CD1c-positive myeloid dendritic cell (primary cell): ENCODE measurements around the gene HIVEP3.
A peak's percentile ranks its signal among the peaks of the same experiment; 100 is the strongest.

Experiments used
- DNase-seq: peaks from one replicate; pipeline ENCODE4 v3.0.0-alpha.2; 2016; ENCODE audit errors: extremely low spot score

Gene HIVEP3

DNA sequence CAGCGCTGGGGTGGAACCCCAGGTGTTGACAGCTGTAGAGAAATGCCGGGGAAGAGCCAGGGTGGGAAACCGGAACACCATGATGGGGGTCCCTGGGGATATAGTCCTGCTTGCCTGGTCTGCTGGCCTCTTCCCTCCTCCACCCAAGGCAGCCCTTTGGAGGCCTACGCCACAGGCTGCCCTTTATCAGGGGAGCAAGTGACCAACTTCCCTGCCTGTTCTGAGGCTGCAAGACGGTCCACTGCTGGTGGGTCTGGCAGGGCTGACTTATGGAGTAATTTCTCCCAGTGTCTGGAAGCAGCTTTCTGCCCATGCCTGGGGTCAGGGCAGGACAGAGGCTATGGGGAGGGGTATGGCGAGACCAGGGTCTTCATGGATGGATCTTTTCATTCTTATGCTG lies 383.4 kb downstream of the HIVEP3 start:
- DNase-seq, result no peak

DNA sequence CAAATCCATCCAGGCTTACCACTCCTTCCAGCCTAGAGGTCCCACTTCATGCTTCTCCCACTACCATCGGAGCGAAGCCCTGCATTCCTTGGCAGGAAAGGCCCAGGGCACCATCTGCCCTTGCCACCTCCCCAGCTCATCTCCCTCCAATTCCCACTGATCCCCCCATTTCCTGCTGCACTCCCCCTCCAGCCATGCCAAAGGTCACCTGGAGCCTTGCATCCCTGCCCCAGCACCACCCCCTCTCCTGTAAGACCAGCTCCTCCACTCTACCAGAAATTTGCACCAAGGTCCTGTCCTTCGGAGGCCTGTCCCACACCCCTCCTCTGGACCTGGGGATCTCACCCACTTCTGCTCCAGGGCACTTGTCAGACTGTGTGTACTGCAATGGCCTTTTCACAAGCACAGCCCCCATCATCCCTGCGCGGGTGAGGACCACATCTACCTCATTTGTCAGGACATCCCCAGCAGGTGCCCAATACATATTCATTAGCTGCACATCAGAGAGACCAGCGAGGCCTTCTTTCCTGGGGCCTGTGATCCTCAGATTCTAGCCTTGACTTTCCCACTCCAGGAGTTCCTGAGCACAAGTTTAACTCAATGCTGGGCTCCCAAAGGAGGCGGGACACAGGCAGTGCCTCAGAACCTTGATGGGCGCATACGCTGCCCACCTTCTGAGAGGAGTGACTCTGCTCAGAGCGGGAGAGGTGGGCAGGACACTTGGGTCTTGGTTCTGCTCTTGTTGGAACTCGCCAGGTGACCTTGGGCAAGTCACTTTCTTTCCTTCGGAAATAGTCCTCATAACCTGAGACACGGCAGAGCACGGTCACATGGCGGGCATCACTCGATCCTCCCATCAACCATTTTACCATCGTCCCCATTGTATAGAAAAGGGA lies 384.3 kb downstream of the HIVEP3 start:
- no peak for DNase-seq

DNA sequence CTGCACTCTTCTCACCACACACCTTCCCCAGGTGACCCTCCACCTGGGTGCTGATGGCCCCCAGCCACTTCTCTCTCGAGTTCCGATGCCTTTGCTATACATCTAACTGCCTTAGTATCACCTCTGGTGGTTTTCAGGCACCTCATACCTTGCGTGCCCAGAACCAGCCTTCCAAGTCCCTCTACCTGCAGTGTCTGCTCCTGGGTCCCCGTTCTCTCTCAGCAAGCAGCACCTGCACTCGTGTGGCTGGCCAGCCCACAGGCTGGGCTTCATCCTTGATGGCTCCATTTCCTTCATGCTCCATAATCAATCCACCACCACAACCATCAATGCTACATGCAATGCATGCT lies 385.0 kb downstream of the HIVEP3 start:
- DNase-seq, result no peak

DNA sequence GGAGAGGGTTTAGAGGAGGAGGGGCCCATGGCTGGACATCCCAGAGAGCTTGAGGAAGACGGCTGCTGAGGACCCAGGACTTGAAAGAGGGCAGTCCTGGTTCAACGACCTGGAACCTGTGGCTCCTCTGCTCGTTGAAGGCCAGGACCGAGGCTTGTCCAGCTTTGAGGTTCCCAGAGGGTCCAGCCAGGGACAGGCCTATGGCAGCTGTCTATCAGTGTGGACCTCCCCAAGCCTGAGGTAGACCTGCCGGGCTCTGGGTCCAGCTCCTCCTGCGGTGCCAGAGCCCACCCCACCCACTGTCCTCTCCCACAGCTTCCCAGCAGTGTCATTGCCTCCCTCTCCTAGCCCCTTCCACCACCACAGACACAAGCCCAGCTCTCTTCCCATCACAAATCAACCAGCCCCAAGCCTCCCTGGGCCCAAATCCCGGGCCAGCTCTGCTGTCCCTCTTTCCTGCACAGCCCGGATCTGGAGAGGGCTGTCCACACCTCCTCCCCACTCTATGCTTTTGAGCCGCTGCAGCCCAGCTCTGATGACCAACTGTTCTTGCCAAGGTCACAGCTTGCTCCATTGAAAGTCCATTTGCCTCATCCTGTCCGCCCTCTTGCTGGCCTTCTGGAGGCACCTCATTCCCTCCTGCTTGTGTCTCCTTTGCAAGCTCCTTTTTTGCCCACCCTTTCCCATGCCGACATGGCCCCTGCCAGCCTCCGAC lies 385.5 kb downstream of the HIVEP3 start:
- no peak for DNase-seq

DNA sequence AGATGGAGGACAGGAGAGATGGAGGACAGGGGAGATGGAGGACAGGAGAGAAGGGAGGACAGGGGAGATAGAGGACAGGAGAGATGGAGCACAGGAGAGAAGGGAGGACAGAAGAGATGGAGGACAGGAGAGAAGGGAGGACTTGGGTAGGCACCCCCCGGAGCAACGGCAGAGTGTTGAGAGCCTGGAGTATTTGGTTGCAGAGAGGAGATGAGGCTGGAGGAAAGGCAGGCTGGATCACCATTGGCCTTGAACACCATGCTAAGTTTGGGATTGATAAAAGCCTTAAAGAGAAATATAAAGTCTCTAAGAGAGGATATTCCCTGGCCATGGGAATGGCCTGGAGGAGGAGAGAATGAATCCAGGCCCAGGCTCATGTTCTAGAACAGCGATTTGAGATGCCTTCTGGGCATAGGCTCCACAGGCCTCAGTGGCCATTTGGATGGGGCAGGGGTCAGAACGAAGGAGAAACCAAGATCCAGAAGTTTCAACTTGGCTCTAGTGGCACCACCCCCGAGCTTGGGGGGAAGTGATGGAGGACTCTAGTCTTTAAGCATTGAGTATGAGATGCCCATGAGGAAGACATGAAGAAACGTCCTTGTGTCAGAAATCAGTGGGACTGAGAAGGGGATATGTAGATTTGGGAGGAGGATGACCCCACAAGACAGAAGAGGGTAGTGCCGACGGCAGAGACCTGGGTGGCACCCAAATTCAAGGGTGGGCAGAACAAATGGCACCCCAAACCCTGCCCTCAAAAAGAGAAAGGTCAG lies 386.3 kb downstream of the HIVEP3 start:
- DNase-seq, result no peak

DNA sequence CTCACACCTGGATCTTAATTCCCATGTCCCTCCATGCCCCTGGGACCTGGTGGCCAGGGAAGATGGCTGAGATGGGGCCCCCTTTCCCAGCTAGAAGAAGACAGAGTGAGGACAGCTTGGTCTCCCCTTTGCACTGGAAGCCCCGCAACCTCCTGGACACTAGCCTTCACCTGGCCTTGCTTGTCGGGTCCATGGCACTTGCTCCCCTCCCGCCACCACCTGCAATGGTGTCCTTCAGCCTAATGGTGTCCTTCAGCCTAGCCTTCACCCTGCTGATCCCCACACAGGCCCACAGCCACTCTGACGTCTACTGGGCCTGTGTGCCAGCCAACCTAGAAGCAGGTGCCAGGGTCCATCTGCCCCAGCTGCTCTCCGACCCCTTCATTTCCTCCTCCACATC lies 388.3 kb downstream of the HIVEP3 start:
- no peak for DNase-seq

DNA sequence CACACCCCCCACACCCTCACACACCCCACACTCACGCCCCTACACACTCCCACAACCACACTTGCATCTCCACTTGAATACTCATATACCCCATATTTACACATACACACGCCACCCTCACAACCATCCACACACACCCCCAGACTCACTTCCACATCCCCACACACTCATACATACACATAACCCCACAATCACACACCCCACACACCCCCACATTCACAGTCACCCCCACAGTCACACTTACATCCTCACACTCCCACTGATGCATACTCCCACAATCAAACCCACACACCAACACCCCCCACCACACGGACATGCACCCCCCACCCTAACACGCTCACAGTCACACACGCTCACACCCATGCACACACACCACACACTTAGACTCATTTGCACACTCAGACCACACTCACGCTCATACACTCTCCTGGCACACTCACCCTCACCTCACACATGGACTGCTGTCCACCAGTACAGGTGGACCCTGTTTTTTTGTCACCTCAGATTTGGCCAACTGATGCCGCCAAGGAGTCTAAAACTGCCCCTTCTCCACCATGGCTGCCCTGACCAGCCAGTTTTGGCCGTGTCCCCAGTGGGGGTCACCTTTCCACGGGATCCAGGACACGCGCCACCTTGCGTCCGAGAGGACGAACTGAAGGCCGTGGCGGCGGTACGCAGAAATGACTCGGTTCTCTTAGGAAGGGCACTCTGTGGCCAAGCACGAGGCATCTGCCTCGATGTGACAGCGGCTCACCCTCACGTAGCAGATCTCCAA lies 388.9 kb downstream of the HIVEP3 start:
- DNase-seq, result no peak

DNA sequence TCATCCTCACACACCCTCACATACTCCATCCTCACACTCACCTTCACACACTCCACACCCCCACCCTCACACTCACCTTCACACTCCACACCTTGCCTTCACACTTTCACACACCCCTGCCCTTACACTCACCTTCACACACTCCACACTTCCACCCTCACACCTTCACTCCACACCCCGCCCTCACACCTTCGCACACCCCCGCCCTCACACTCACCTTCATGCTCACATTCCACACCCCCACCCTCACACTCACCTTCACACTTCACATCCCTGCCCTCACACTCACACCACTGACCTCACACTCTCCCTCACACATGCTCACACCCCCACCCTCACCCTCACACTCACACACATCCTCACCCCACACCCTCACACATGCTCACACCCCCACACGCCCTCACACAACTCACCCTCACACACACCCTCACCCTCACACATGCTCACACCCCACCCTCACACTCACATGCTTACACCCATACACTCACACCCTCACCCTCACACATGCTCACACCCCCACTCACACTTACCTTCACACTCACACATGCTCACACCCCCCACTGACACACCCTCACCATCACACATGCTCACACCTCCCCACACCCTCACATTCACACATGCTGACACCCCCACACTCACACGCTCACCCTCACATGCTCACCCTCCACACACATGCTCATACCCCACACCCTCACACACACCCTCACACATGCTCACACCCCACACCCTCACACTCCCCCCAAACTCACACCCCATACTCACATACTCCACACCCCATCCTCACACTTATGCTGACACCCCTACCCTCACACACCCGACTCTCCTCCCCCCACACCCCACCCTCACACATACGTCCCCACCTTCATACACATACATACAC lies 389.8 kb downstream of the HIVEP3 start:
- no peak for DNase-seq

DNA sequence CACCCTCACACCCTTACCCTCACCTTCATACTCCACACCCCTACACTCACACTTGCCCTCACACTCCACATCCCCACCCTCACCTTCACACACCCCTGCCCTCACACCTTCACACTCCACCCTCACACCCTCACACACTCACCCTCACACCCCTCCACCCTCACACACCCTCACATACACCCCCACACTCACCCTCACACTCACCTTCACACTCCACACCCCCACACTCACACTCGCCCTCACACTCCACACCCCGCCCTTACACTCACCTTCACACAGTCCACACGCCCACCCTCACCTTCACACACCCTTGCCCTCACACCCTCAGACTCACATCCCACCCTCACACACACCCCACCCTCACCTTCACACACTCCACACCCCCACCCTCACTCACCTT lies 390.6 kb downstream of the HIVEP3 start:
- no peak for DNase-seq

DNA sequence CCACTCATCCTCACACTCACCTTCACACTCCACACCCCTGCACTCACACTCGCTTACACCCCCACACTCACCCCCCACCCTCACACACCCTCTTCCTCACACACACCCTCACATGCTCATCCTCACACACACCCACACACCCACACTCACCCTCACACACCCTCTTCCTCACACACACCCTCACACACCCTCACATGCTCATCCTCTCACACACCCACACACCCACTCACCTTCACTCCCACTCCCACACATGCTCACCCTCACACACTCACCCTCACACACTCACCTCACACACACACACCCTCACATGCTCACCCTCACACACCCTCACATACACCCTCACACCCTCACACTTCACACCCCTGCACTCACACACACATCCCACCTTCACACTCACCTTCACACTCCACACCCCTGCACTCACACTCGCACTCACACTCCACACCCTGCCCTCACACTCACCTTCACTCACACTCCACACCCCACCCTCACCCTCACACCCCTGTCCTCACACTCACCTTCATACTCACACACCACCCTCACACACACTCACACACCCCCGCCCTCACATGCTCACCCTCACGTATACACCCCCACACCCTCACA lies 391.7 kb downstream of the HIVEP3 start:
- no peak for DNase-seq

DNA sequence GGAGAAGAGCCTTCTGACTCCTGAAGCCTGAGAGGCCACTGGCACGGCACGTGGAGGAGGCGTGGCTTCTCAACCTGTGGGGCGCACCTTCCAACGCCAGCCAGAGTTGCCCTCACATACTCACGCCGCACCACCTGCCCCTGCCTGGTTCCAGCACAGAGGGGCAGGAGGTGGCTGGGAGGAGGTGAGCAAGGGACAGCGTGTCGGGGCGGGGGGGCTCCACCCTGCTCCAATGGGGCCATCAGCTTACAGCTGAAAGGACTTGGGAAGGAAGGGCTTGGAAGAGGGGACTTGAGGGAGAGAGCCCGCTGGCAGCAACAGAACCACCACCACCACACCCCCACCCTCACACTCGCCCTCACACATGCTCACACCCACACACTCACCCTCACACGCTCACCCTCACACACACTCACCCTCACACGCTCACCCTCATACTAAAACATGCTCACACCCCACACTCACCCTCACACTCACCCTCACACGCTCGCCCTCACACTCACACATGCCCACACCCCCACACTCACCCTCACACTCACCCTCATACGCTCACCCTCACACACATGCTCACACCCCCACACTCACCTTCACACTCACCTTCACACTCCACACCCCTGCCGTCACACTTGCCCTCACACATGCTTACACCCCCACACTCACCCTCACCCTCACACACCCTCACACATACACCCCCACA lies 392.7 kb downstream of the HIVEP3 start:
- no peak for DNase-seq

DNA sequence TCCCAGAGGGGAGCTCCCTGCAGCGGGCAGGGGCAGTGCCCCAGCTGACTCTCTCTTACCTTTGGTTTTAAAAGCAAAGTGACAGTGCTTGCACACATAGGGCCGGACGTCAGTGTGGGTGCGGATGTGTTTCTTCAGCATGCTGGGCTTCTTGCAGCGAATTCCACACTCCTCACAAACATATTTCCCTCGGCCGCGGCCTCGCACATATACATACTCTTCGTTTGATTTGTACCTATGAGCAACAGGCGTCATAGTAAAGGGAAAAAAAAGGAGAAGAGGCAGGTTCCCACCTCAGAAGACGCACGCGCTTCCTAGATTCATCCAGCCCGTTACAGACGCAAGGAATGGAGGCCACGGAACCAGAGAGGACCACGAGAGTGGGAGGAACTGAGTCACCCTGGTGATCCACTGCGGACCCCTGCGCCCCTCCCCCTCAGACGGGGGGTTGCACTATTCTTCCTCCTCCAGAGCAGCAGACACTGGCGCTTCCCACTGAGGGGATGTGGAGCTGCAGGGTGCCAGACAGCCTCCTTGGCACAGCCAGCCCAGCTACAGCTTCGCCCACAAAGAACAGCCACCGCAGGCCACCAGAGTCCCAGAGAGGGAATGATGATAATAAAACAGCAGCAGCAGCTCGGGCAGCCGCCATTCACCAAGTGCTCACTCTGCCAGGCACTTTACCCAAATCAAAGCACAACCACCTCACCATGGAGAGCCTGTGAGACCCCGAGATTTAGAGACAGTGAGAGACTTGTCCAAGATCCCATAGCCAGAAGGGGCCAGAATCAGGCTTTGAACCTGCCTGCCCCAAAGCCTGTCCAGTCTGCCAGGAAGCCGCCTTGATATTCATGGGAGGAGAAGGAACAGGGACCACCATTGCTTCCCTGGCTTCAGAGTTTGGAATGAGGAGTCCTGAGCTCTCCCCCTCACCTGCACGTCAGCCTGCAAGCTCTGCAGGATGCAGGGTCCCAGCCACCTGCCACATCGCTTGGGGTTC lies 393.7 kb downstream of the HIVEP3 start:
- DNase-seq, result no peak

DNA sequence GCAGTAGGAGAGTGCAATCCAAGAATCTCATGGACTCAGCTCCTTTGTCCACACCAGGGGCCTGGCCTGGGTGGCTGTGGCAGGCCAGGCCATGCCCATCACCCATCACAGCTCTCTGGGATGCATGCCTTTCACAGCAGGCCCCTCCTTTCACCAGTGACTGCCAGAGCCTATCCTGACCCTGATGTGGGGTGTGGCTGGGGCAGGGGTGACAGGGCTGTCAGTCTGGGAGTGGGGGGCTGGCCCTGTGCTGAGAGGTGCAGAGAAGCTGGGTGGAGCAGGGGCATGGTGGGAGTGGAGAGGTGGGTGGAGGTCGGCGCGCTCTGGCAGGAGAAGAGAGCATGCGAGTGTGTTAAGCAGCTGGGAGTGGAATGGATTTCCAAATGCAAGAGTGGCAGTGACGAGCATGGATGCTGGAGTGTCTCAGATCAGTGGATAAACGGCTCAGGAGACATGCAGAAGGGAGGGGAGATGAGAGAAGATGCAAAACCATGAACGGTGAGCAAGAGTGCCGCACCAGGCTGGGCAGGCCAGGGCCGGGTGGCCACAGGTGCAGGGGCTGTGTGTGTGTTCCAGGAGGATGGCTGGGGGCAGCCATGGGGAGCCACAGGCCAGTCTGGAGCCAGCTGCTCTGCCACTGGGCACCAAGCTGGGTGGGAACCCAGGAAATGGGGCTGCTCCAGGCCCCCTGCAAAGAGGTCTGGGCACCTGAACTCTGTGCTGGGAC lies 394.6 kb downstream of the HIVEP3 start:
- no peak for DNase-seq

DNA sequence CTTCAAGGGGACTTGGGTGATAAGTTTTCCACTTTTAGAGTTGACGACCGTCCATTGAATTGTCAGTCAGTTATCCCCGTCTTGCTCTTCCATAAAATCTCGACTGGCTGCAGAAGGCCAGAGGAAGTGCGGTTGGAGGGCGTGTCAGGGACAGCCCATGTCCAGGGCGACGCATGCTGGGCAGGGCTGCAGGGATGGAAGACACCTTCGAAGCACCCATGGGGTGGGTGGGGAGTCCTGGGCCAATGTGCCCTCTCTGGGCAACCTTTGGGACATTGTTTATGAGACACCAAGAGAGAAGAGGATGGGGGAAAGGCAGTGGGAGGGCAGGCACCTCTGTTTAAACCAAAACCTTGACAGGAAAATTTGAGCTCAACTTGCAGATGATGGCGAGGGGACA lies 395.7 kb downstream of the HIVEP3 start:
- DNase-seq, result no peak

DNA sequence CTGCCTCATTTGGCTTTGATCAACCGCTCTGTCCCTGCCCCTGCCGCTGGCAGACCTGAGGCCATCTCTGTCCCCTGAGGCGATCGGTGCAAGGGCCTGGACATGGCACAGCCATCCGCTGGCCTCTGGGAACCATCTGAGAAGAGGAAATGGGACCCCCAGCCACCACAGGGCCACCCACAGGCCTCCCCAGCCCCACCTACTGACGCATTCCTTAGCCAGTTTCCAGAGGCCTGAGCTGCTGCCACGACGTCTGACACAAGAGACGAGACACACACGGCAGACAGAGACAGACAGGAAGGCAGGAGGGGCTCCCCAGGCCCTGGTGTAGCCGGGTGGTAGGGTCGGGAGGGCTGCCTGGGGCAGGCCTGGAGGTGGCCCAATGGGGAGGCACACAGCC lies 397.0 kb downstream of the HIVEP3 start:
- no peak for DNase-seq

DNA sequence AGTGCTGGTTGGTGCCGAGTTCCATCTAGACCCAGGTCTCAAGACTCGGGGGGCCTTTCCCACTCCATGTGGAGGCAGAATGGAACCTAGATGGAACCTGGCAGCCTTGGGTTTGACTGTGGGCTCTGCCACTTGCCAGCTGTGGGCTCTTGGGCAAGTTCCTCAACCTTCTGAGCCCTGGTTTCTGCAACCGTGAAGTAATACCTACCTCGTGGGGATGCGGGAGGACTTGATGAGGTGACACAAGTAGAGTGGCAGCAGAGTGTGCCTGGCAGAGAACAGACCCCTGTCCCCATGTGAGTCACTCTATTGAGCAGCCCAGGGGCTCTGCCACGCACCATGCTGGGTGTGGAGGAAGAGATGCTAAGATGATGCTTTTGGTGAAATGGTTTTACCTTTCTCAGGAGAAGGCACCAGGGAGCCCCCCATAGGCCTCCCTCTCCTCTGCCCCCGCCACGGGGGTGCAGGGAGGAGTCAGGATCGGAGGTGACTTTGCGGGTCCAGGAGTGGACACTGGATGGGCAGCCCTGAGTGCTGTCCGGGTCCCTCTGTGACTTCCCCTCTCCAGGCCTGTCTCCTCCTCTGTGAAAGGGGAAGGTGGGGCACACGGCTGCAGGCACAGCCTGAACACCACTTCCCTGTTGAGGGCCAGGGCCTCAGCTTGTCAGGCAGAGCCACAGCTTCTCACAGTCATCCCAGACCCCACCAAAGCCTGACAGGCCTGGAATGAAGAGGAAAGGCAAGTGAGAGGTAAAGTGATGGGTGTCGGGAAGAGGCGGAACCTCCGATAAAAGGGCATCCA lies 397.6 kb downstream of the HIVEP3 start:
- DNase-seq, result peak; percentile 7

DNA sequence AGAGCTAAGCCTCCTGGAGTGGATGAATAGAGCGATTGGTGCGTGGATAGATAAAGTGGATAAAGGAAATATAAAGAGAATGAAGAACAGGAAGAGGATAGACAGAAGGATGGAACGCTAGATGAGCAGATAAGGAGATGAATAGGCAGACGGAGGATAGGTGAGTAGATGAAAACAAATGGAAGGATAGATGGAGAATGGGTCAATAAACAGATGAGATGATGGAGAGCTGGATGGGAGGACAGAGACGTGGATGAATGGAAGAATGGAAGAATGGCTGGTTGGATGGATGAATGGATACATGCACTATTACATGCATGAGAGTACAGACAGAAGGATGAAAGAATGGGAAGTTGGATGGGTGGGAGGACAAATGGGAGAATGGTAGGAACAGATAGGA lies 399.1 kb downstream of the HIVEP3 start:
- no peak for DNase-seq
